CD4-positive, alpha-beta T cell (primary cell): Measurements from ENCODE around the gene SLC34A2. TPM values are rescaled to one million over a fixed set of nuclear protein-coding genes. Genes with fewer than 3 reads are reported as not detected.

Experiments used
- ATAC-seq: fragments of 200-7000 bp; cut with Tn5 transposase; one replicate; pipeline ENCODE4 v1.10.0; 2022; ENCODE audit warnings: mild to moderate bottlenecking; ENCODE audit not compliant: poor library complexity
- CTCF ChIA-PET: fragments of 350-600 bp; sonication (Branson Sonifier 250); formaldehyde crosslinking; loops from one replicate; lab custom pipeline; 2021; ENCODE audit warnings: antibody characterized with exemption, inconsistent platforms; lab: Charles Lee
- POLR2A ChIA-PET: fragments of 350-600 bp; sonication (Branson Sonifier 250); formaldehyde crosslinking; loops from one replicate; lab custom pipeline; 2021; ENCODE audit warnings: antibody characterized with exemption, inconsistent platforms; lab: Charles Lee
- DNase-seq, 14 experiments: peaks; one replicate each; pipeline ENCODE4 v3.0.0-alpha.2; 2013 to 2020; ENCODE audit warnings: mixed read lengths in 2 of 14
- H3K27ac ChIP-seq, 2 donors: one replicate each; pipeline versions ENCODE4 v1.5.1 to v1.7.0; 2013; ENCODE audit warnings: low read length in 2 of 2, low read depth in 1 of 2, mild to moderate bottlenecking in 1 of 2
- H3K27me3 ChIP-seq, 2 experiments: 1 replicate in 1 of 2; 2 replicates in 1 of 2; pipeline versions ENCODE4 v1.6.1 to v1.7.0; 2013; ENCODE audit warnings: low read length in 2 of 2, control low read depth in 1 of 2, mild to moderate bottlenecking in 1 of 2, moderate library complexity in 1 of 2; ENCODE audit not compliant: insufficient read depth in 2 of 2, control insufficient read depth in 1 of 2
- H3K36me3 ChIP-seq: one replicate; pipeline ENCODE4 v1.6.1; 2013; ENCODE audit warnings: low read length, control low read depth; ENCODE audit not compliant: insufficient read depth
- H3K4me1 ChIP-seq: one replicate; pipeline ENCODE4 v1.6.1; 2013; ENCODE audit warnings: low read length, control low read depth; ENCODE audit not compliant: insufficient read depth
- H3K4me3 ChIP-seq: one replicate; pipeline ENCODE4 v1.5.1; 2013; ENCODE audit warnings: mild to moderate bottlenecking, low read length, moderate library complexity
- H3K9me3 ChIP-seq, 2 experiments: 1 replicate in 1 of 2; 2 replicates in 1 of 2; pipeline versions ENCODE4 v1.6.1 to v1.7.0; 2013; ENCODE audit warnings: low read length in 2 of 2, mild to moderate bottlenecking in 2 of 2, control low read depth in 1 of 2, moderate library complexity in 1 of 2; ENCODE audit not compliant: control insufficient read depth in 1 of 2, insufficient read depth in 1 of 2
- H3K27ac Mint-ChIP-seq: one replicate; pipeline ENCODE4 v1.8.0; 2020; ENCODE audit warnings: mixed read lengths
- H3K27me3 Mint-ChIP-seq: one replicate; pipeline ENCODE4 v1.8.0; 2021; ENCODE audit warnings: mixed read lengths
- H3K36me3 Mint-ChIP-seq: one replicate; pipeline ENCODE4 v1.8.0; 2021; ENCODE audit warnings: low read depth, mixed read lengths
- H3K4me1 Mint-ChIP-seq: one replicate; pipeline ENCODE4 v1.8.0; 2021; ENCODE audit warnings: low read depth, mixed read lengths
- H3K4me3 Mint-ChIP-seq: one replicate; pipeline ENCODE4 v1.8.0; 2020; ENCODE audit warnings: mild to moderate bottlenecking, mixed read lengths
- H3K9me3 Mint-ChIP-seq: one replicate; pipeline ENCODE4 v1.8.0; 2020; ENCODE audit warnings: mixed read lengths
- intact Hi-C, 2 experiments: fragments of 100-400 bp; cut with DNase I in 1 of 2; cut with micrococcal nuclease in 1 of 2; formaldehyde crosslinking; loops; one replicate each; pipeline versions ENCODE4 v1.15.1 to v1.9.0; 2023 to 2025; cut with DNase I, micrococcal nuclease
- total RNA-seq, 174 experiments: library from RNA in 2 of 174; stranded (reverse) in 2 of 174; gene quantifications; one replicate each; pipeline ENCODE4 v1.2.3 and lab custom pipeline; 2021 to 2026
- TF ChIP-seq, protein P1 (sequence below): fragments of 200-600 bp; IDR thresholded peaks from one replicate; pipeline ENCODE4 v1.8.0; 2022; ENCODE audit warnings: antibody characterized with exemption, mild to moderate bottlenecking

Gene SLC34A2
- total RNA-seq, 2 experiments from 2014 or later, result not detected

- CTCF ChIA-PET, result no interaction called here
- POLR2A ChIA-PET, result no interaction called here
- Mint-ChIP-seq H3K4me1 (no peaks in the 10 kb centered on the region), H3K27me3 (peaks cover 9% of the 10 kb centered on the region), H3K9me3 (no peaks in the 10 kb centered on the region), H3K27ac (no peak overlapping the region), H3K4me3 (no peak overlapping the region), H3K36me3 (no peaks in the 10 kb centered on the region)
- Histone ChIP-seq H3K27ac (no peak overlapping the region), H3K27me3 (peaks cover 0 to 3% of the 10 kb centered on the region in 2 experiments), H3K36me3 (no peaks in the 10 kb centered on the region), H3K4me3 (no peak overlapping the region), H3K9me3 (no peaks in the 10 kb centered on the region), H3K4me1 (no peaks in the 10 kb centered on the region)
- intact Hi-C loops, result no loop called here
- TF ChIP-seq, protein P1, sequence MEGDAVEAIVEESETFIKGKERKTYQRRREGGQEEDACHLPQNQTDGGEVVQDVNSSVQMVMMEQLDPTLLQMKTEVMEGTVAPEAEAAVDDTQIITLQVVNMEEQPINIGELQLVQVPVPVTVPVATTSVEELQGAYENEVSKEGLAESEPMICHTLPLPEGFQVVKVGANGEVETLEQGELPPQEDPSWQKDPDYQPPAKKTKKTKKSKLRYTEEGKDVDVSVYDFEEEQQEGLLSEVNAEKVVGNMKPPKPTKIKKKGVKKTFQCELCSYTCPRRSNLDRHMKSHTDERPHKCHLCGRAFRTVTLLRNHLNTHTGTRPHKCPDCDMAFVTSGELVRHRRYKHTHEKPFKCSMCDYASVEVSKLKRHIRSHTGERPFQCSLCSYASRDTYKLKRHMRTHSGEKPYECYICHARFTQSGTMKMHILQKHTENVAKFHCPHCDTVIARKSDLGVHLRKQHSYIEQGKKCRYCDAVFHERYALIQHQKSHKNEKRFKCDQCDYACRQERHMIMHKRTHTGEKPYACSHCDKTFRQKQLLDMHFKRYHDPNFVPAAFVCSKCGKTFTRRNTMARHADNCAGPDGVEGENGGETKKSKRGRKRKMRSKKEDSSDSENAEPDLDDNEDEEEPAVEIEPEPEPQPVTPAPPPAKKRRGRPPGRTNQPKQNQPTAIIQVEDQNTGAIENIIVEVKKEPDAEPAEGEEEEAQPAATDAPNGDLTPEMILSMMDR, result no peak
- ATAC-seq (no peak), DNase-seq (no peak)
Measured at GRCh38 chr4:25635501-25635900, 20.1 kb upstream of the SLC34A2 start.

DNA sequence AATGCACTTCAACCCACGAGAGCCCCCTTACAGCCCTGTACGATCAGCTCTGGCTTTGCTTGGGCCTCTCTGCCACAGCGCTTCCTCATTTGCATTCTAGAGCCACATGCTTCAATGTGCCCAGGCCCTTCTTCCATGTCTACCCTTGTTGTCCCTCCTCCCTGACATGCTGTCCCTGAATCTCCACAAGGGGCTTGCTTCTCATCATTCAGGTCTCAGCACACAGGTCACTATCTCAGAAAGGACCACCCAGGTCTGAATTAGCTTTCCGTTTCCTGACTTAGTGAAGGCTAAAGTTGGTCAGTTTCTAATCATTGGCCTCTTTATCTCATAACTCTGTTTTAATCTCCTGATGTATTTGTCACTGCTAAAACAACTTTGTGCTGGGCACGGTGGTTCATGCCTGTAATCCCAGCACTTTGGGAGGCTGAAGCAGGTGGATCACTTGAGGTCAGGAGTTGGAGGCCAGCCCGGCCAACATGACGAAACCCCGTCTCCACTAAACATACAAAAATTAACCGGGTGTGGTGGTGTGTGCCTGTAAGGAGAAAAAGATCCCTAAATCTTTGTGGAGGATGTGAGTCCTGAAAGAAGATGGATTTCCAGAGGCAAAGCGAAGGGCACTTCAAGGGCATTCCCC is 17.9 kb upstream of the SLC34A2 start:
- ChIA-PET POLR2A (no interaction called here), CTCF (no interaction called here)
- Mint-ChIP-seq H3K27ac (no peak overlapping the region), H3K4me1 (no peaks in the 10 kb centered on the region), H3K4me3 (no peak overlapping the region), H3K9me3 (no peaks in the 10 kb centered on the region), H3K27me3 (peaks cover 6% of the 10 kb centered on the region), H3K36me3 (no peaks in the 10 kb centered on the region)
- Histone ChIP-seq H3K4me1 (no peaks in the 10 kb centered on the region), H3K9me3 (peaks cover 0 to 4% of the 10 kb centered on the region in 2 experiments), H3K36me3 (no peaks in the 10 kb centered on the region), H3K27ac (no peak overlapping the region), H3K27me3 (peaks cover 0 to 3% of the 10 kb centered on the region in 2 experiments), H3K4me3 (no peak overlapping the region)
- TF ChIP-seq, protein P1, result no peak
- intact Hi-C loops, result no loop called here
- no peak for DNase-seq
- no peak for ATAC-seq

DNA sequence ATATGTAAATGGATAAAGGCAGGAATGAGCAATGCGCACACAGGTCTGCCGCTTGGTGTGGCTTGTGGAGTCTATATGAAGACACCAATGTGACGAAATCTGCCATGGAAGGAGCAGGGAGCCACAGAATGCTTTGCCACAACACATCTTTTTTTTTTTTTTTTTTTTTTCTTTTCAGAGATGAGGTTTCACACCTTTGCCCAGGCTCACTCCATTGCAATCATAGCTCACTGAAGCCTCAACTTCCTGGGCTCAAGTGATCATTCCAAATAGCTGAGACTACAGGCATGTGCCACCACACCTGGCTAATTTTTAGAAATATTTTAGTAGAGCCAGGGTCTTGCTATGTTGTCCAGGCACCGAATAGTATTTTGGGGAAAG is 17.4 kb upstream of the SLC34A2 start:
- ATAC-seq (no peak), DNase-seq (peak in 2 of 14 experiments; percentile 2 to 21)
- H3K9me3 Mint-ChIP-seq, result no peaks in the 10 kb centered on the region
- ChIA-PET CTCF (no interaction called here), POLR2A (no interaction called here)
- H3K27me3 Mint-ChIP-seq, result peaks cover 6% of the 10 kb centered on the region
- intact Hi-C loops, result no loop called here
- no peak overlapping the region for H3K27ac ChIP-seq
- H3K36me3 Mint-ChIP-seq, result no peaks in the 10 kb centered on the region
- H3K4me3 Mint-ChIP-seq, result no peak overlapping the region
- no peaks in the 10 kb centered on the region for H3K36me3 ChIP-seq
- H3K4me3 ChIP-seq, result no peak overlapping the region
- peaks cover 0 to 4% of the 10 kb centered on the region in 2 experiments for H3K9me3 ChIP-seq
- H3K27ac Mint-ChIP-seq, result no peak overlapping the region
- TF ChIP-seq, protein P1, result no peak
- H3K27me3 ChIP-seq, result peaks cover 0 to 3% of the 10 kb centered on the region in 2 experiments
- no peaks in the 10 kb centered on the region for H3K4me1 ChIP-seq
- no peaks in the 10 kb centered on the region for H3K4me1 Mint-ChIP-seq
